HG03520 (cell line): ENCODE measurements around the gene MSI2.

Experiments used
- ATAC-seq: cut with Tn5 transposase; IDR thresholded peaks from one replicate; pipeline ENCODE4 v1.9.1; 2021; ENCODE audit warnings: mild to moderate bottlenecking, moderate library complexity; ENCODE audit not compliant: unreplicated experiment

The MSI2 gene

GRCh38 chr17:57584050-57584551 lies 327.8 kb downstream of the MSI2 start:
- ATAC-seq, result no peak

- ATAC-seq, result no peak
Measured at GRCh38 chr17:57585341-57586195, 329.2 kb downstream of the MSI2 start.

- no peak for ATAC-seq
Measured at GRCh38 chr17:57586196-57586740, 329.9 kb downstream of the MSI2 start.

GRCh38 chr17:57586742-57587141 lies 330.4 kb downstream of the MSI2 start:
- ATAC-seq, result no peak

- no peak for ATAC-seq
Measured at GRCh38 chr17:57587193-57587969, 331.1 kb downstream of the MSI2 start.

GRCh38 chr17:57588086-57588485 lies 331.8 kb downstream of the MSI2 start:
- no peak for ATAC-seq

GRCh38 chr17:57589151-57590034 lies 333.1 kb downstream of the MSI2 start:
- ATAC-seq, result no peak

- no peak for ATAC-seq
Measured at GRCh38 chr17:57593739-57594462, 337.6 kb downstream of the MSI2 start.

- ATAC-seq, result no peak
Measured at GRCh38 chr17:57594767-57595166, 338.4 kb downstream of the MSI2 start.

GRCh38 chr17:57595426-57595825 lies 339.1 kb downstream of the MSI2 start:
- ATAC-seq, result no peak

GRCh38 chr17:57595947-57596695 lies 339.8 kb downstream of the MSI2 start:
- no peak for ATAC-seq

- ATAC-seq, result no peak
Measured at GRCh38 chr17:57597101-57597500, 340.8 kb downstream of the MSI2 start.

GRCh38 chr17:57597531-57598453 lies 341.5 kb downstream of the MSI2 start:
- no peak for ATAC-seq

GRCh38 chr17:57599271-57600045 lies 343.1 kb downstream of the MSI2 start:
- no peak for ATAC-seq

GRCh38 chr17:57600074-57600473 lies 343.8 kb downstream of the MSI2 start:
- ATAC-seq, result no peak

GRCh38 chr17:57601143-57601735 lies 344.9 kb downstream of the MSI2 start:
- ATAC-seq, result no peak

GRCh38 chr17:57602896-57603295 lies 346.6 kb downstream of the MSI2 start:
- no peak for ATAC-seq
